ENCODE measurements around the gene GSTA5. TPM values are rescaled to one million over a fixed set of nuclear protein-coding genes. Genes with fewer than 3 reads are reported as not detected.
"Not testable (repeated sequence)": the region's sequence is repeated elsewhere in the genome, so short reads cannot be mapped to it uniquely, and the experiment has no call there.

GSTA5 gene
- total RNA-seq, 1 donor from 2014 or later, result not detected

GRCh38 chr6:52808660-52809059 is 32.0 kb downstream of the GSTA5 start:
- H3K36me3 Mint-ChIP-seq (ENCODE audit: insufficient read depth), result no peaks in the 10 kb centered on the region
- no peak overlapping the region for H3K27ac Mint-ChIP-seq
- peaks cover 3% of the 10 kb centered on the region for H3K4me1 Mint-ChIP-seq (ENCODE audit: low read depth)

GRCh38 chr6:52803668-52804255 is 36.9 kb downstream of the GSTA5 start, which contains the start of gene GSTA1:
Gene GSTA1, minus strand, starts transcription at chr6:52803816. Its CDS starts 4,549 bp downstream, at chr6:52799267.
- DNase-seq (ENCODE audit: low spot score, unreplicated experiment); H3K27me3 Mint-ChIP-seq; H3K9me3 Mint-ChIP-seq (ENCODE audit: low read depth); H3K36me3 Mint-ChIP-seq (ENCODE audit: insufficient read depth): not testable (repeated sequence)
- H3K27ac Mint-ChIP-seq, result peak within 1 kb of the TSS; percentile 29
- H3K4me1 Mint-ChIP-seq (ENCODE audit: low read depth), result peaks cover 21% of the 10 kb centered on the region
- peak within 1 kb of the TSS; percentile 62 for H3K4me3 Mint-ChIP-seq (ENCODE audit: low read depth)

More at GRCh38 chr6:52808660-52809059, 32.0 kb downstream of the GSTA5 start:
- no peak for DNase-seq (ENCODE audit: low spot score, unreplicated experiment)
- no peak for TF ChIP-seq CTCF (IDR thresholded peaks at IDR 0.05; ENCODE audit: unreplicated experiment)
- Mint-ChIP-seq H3K9me3 (ENCODE audit: low read depth) (no peaks in the 10 kb centered on the region), H3K4me3 (ENCODE audit: low read depth) (no peak overlapping the region), H3K27me3 (no peaks in the 10 kb centered on the region)

GRCh38 chr6:52802806-52803205 is 37.8 kb downstream of the GSTA5 start:
- peak overlapping the region; percentile 14 for H3K27ac Mint-ChIP-seq
- no peaks in the 10 kb centered on the region for H3K9me3 Mint-ChIP-seq (ENCODE audit: low read depth)
- no peak for DNase-seq (ENCODE audit: low spot score, unreplicated experiment)
- no peaks in the 10 kb centered on the region for H3K36me3 Mint-ChIP-seq (ENCODE audit: insufficient read depth)
- peak overlapping the region; percentile 62 for H3K4me3 Mint-ChIP-seq (ENCODE audit: low read depth)
- no peaks in the 10 kb centered on the region for H3K27me3 Mint-ChIP-seq
- H3K4me1 Mint-ChIP-seq (ENCODE audit: low read depth), result peaks cover 21% of the 10 kb centered on the region
- TF ChIP-seq CTCF (IDR thresholded peaks at IDR 0.05; ENCODE audit: unreplicated experiment), result no peak

GRCh38 chr6:52801188-52801841 is 39.3 kb downstream of the GSTA5 start:
- Mint-ChIP-seq H3K27me3 (no peaks in the 10 kb centered on the region), H3K4me3 (ENCODE audit: low read depth) (no peak overlapping the region), H3K36me3 (ENCODE audit: insufficient read depth) (no peaks in the 10 kb centered on the region), H3K27ac (peak overlapping the region; percentile 22), H3K4me1 (ENCODE audit: low read depth) (peaks cover 21% of the 10 kb centered on the region), H3K9me3 (ENCODE audit: low read depth) (no peaks in the 10 kb centered on the region)
- DNase-seq (ENCODE audit: low spot score, unreplicated experiment), result no peak
- TF ChIP-seq CTCF (IDR thresholded peaks at IDR 0.05; ENCODE audit: unreplicated experiment), result no peak

- not testable (repeated sequence) for H3K4me3 Mint-ChIP-seq (ENCODE audit: low read depth); DNase-seq (ENCODE audit: low spot score, unreplicated experiment); H3K27me3 Mint-ChIP-seq; H3K36me3 Mint-ChIP-seq (ENCODE audit: insufficient read depth); H3K9me3 Mint-ChIP-seq (ENCODE audit: low read depth); H3K27ac Mint-ChIP-seq
- H3K4me1 Mint-ChIP-seq (ENCODE audit: low read depth), result peaks cover 21% of the 10 kb centered on the region
These were observed 41.3 kb downstream of the GSTA5 start for GRCh38 chr6:52799272-52799671.

- H3K27me3 Mint-ChIP-seq; H3K27ac Mint-ChIP-seq; H3K4me3 Mint-ChIP-seq (ENCODE audit: low read depth); H3K4me1 Mint-ChIP-seq (ENCODE audit: low read depth); DNase-seq (ENCODE audit: low spot score, unreplicated experiment): not testable (repeated sequence)
- H3K9me3 Mint-ChIP-seq (ENCODE audit: low read depth), result peaks cover 10% of the 10 kb centered on the region
- H3K36me3 Mint-ChIP-seq (ENCODE audit: insufficient read depth), result peaks cover 23% of the 10 kb centered on the region
These were observed 46.2 kb downstream of the GSTA5 start for GRCh38 chr6:52794366-52794765.

- H3K27ac Mint-ChIP-seq, result peak overlapping the region; percentile 10
- peaks cover 10% of the 10 kb centered on the region for H3K9me3 Mint-ChIP-seq (ENCODE audit: low read depth)
- no peak overlapping the region for H3K4me3 Mint-ChIP-seq (ENCODE audit: low read depth)
- no peaks in the 10 kb centered on the region for H3K27me3 Mint-ChIP-seq
- TF ChIP-seq CTCF (IDR thresholded peaks at IDR 0.05; ENCODE audit: unreplicated experiment), result no peak
- peaks cover 23% of the 10 kb centered on the region for H3K36me3 Mint-ChIP-seq (ENCODE audit: insufficient read depth)
- no peak for DNase-seq (ENCODE audit: low spot score, unreplicated experiment)
- peaks cover 18% of the 10 kb centered on the region for H3K4me1 Mint-ChIP-seq (ENCODE audit: low read depth)
These were observed 49.8 kb downstream of the GSTA5 start for GRCh38 chr6:52790861-52791260.

- not testable (repeated sequence) for H3K27me3 Mint-ChIP-seq; H3K27ac Mint-ChIP-seq; DNase-seq (ENCODE audit: low spot score, unreplicated experiment); H3K4me3 Mint-ChIP-seq (ENCODE audit: low read depth)
- Mint-ChIP-seq H3K36me3 (ENCODE audit: insufficient read depth) (peaks cover 22% of the 10 kb centered on the region), H3K9me3 (ENCODE audit: low read depth) (peaks cover 10% of the 10 kb centered on the region), H3K4me1 (ENCODE audit: low read depth) (peaks cover 20% of the 10 kb centered on the region)
These were observed 51.0 kb downstream of the GSTA5 start for GRCh38 chr6:52789658-52790057.
